ENCODE measurements around the gene MFSD1. TPM values are rescaled to one million over a fixed set of nuclear protein-coding genes. Genes with fewer than 3 reads are reported as not detected.

Gene MFSD1
- total and polyA plus RNA-seq, 2 of the 13 experiments (the other 11 are each of a cell fraction or from before 2014, with no cell fraction given) = 17.3 to 37.9 TPM

- Histone ChIP-seq H3K9me3 (ENCODE audit: low read length) (no peaks in the 10 kb centered on the region), H4K20me1 (ENCODE audit: insufficient read depth, low read length) (no peaks in the 10 kb centered on the region), H3K9ac (ENCODE audit: insufficient read depth, low read depth, low read length) (no peak overlapping the region), H3K4me1 (ENCODE audit: insufficient read depth, low read length) (0 out of 2 replicates have a peak, but pooled peaks cover 6% of the 10 kb centered on the region), H3K79me2 (ENCODE audit: insufficient read depth, low read length) (no peaks in the 10 kb centered on the region), H3K27me3 (ENCODE audit: control insufficient read depth in 1 of 2, insufficient read depth in 2 of 2, low read length in 2 of 2) (no peaks in the 10 kb centered on the region), H2AFZ (ENCODE audit: low read length) (peak overlapping the region; percentile 67), H3K4me3 (replicated peaks in 1 of 3; ENCODE audit: insufficient read depth in 1 of 3, low read depth in 2 of 3, low read length in 3 of 3) (peak overlapping the region in 2 of 3 experiments; percentile 22; a peak in 1 of 6 replicates), H3K4me2 (ENCODE audit: low read depth, low read length) (peak overlapping the region; percentile 73), H3K27ac (ENCODE audit: extremely low read length, insufficient read depth, low read length) (no peak overlapping the region), H3K36me3 (replicated peaks in 1 of 2; ENCODE audit: control insufficient read depth in 1 of 2, insufficient read depth in 2 of 2, low read length in 2 of 2) (no peaks in the 10 kb centered on the region)
- intact Hi-C loops (cut with micrococcal nuclease; ENCODE audit: unreplicated experiment) (loop anchor here (1.0 kb wide), 3 partner anchors 64 to 252 kb away; no protein-coding TSS in a partner anchor), in situ Hi-C loops (cut with HindIII; ENCODE audit: extremely low pct_ligation_motif_present, low pct_unique_long_range_greater_than_20kb) (loop anchor here (5.0 to 25.0 kb wide), 2 partner anchors 64 to 254 kb away; no protein-coding TSS in a partner anchor)
- peak; percentile 82 for FAIRE-seq
- CTCF ChIA-PET (ENCODE audit: low intra/inter-chr PET ratio, low total read pairs) = interaction anchor here (1.3 to 3.7 kb wide), 5 partner anchors 62 to 251 kb away, joined by 3 to 35 read pairs (median 13); partner anchors contain the start of gene GFM1
- peak; percentile 58 for DNase-seq (ENCODE audit: low spot score)
- POLR2A ChIA-PET = interaction anchor here (1.0 kb wide), 2 partner anchors 63 to 132 kb away, joined by 3 to 6 read pairs; no protein-coding TSS in a partner anchor
- 10% methylated on average over 11 of the region's 11 CpGs for WGBS (ENCODE audit: low lambda C conversion rate)
- ATAC-seq = peak; percentile 65
- no TSS peak for BruUV-seq (replicated peaks)
- no peak for TF ChIP-seq ATF2 (CRISPR knock-in tag; IDR thresholded peaks at IDR 0.05)
- no peak for TF ChIP-seq CREB1 (IDR thresholded peaks at IDR 0.05)
- TF ChIP-seq CREB1 (CRISPR knock-in tag; IDR thresholded peaks at IDR 0.05) = 0 out of 2 replicates have a peak, but pooled peaks have one; percentile 25
- no peak for TF ChIP-seq ZNF30 (CRISPR knock-in tag; IDR thresholded peaks at IDR 0.05)
- peak; percentile 82 for TF ChIP-seq HNRNPLL (IDR thresholded peaks at IDR 0.05; ENCODE audit: low read depth, low read length, poor library complexity, severe bottlenecking)
- TF ChIP-seq THAP11 (CRISPR knock-in tag; IDR thresholded peaks at IDR 0.05) = 0 out of 2 replicates have a peak, but pooled peaks have one; percentile 18
- no peak for TF ChIP-seq MIER3 (CRISPR knock-in tag; IDR thresholded peaks at IDR 0.05; ENCODE audit: borderline replicate concordance)
- TF ChIP-seq NR1H2 (CRISPR knock-in tag; IDR thresholded peaks at IDR 0.05; ENCODE audit: borderline replicate concordance, low read depth) = no peak
- 0 out of 2 replicates have a peak, but pooled peaks have one; percentile 46 for TF ChIP-seq MXD4 (CRISPR knock-in tag; IDR thresholded peaks at IDR 0.05)
- no peak for TF ChIP-seq DRAP1 (CRISPR knock-in tag; IDR thresholded peaks at IDR 0.05)
- TF ChIP-seq HOMEZ (CRISPR knock-in tag; IDR thresholded peaks at IDR 0.05; ENCODE audit: low read depth) = peak; percentile 67; the same call in 1 of the 2 replicates
- peak; percentile 73 for TF ChIP-seq SMC3 (IDR thresholded peaks at IDR 0.05; ENCODE audit: low read length)
- TF ChIP-seq, protein P1, sequence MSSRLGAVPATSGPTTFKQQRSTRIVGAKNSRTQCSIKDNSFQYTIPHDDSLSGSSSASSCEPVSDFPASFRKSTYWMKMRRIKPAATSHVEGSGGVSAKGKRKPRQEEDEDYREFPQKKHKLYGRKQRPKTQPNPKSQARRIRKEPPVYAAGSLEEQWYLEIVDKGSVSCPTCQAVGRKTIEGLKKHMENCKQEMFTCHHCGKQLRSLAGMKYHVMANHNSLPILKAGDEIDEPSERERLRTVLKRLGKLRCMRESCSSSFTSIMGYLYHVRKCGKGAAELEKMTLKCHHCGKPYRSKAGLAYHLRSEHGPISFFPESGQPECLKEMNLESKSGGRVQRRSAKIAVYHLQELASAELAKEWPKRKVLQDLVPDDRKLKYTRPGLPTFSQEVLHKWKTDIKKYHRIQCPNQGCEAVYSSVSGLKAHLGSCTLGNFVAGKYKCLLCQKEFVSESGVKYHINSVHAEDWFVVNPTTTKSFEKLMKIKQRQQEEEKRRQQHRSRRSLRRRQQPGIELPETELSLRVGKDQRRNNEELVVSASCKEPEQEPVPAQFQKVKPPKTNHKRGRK (CRISPR knock-in tag; IDR thresholded peaks at IDR 0.05) = peak; percentile 62; the same call in 1 of the 2 replicates
- TF ChIP-seq, protein P2, sequence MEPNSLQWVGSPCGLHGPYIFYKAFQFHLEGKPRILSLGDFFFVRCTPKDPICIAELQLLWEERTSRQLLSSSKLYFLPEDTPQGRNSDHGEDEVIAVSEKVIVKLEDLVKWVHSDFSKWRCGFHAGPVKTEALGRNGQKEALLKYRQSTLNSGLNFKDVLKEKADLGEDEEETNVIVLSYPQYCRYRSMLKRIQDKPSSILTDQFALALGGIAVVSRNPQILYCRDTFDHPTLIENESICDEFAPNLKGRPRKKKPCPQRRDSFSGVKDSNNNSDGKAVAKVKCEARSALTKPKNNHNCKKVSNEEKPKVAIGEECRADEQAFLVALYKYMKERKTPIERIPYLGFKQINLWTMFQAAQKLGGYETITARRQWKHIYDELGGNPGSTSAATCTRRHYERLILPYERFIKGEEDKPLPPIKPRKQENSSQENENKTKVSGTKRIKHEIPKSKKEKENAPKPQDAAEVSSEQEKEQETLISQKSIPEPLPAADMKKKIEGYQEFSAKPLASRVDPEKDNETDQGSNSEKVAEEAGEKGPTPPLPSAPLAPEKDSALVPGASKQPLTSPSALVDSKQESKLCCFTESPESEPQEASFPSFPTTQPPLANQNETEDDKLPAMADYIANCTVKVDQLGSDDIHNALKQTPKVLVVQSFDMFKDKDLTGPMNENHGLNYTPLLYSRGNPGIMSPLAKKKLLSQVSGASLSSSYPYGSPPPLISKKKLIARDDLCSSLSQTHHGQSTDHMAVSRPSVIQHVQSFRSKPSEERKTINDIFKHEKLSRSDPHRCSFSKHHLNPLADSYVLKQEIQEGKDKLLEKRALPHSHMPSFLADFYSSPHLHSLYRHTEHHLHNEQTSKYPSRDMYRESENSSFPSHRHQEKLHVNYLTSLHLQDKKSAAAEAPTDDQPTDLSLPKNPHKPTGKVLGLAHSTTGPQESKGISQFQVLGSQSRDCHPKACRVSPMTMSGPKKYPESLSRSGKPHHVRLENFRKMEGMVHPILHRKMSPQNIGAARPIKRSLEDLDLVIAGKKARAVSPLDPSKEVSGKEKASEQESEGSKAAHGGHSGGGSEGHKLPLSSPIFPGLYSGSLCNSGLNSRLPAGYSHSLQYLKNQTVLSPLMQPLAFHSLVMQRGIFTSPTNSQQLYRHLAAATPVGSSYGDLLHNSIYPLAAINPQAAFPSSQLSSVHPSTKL (CRISPR knock-in tag; IDR thresholded peaks at IDR 0.05) = 0 out of 2 replicates have a peak, but pooled peaks have one; percentile 18
Observed at GRCh38 chr3:158790901-158791589, 10.8 kb upstream of the MFSD1 start.

All from HepG2 (cell line).